Posterior cingulate gyrus (tissue), 11 donors: ENCODE measurements around the gene OR52M1.
A peak's percentile ranks its signal among the peaks of the same experiment; 100 is the strongest.
"Not testable (repeated sequence)": the region's sequence is repeated elsewhere in the genome, so short reads cannot be mapped to it uniquely, and the experiment has no call there.

Source experiments
- DNase-seq, 10 donors: peaks; one replicate each; pipeline versions ENCODE4 v3.0.0 to v3.0.0-alpha.2; 2020 to 2021; ENCODE audit warnings: mixed read lengths in 3 of 10
- intact Hi-C: fragments of 100-400 bp; cut with DNase I; formaldehyde crosslinking; loops from one replicate; pipeline ENCODE4 v1.15.1; 2023

Gene OR52M1

GRCh38 chr11:4544891-4545290 is at the start of gene OR52M1:
Gene OR52M1, plus strand, starts transcription at chr11:4545191. Its CDS starts 0 bp downstream, at chr11:4545191.
- no peak for DNase-seq
- intact Hi-C loops = no loop called here

- DNase-seq = no peak
- intact Hi-C loops = no loop called here
These were observed 49.5 kb upstream of the OR52M1 start for GRCh38 chr11:4495487-4495886.

- no peak for DNase-seq
- intact Hi-C loops = no loop called here
These were observed 49.0 kb upstream of the OR52M1 start for GRCh38 chr11:4495986-4496385.

GRCh38 chr11:4496557-4497248 is 48.3 kb upstream of the OR52M1 start:
- no peak for DNase-seq
- intact Hi-C loops = no loop called here

GRCh38 chr11:4508886-4509285 is 36.1 kb upstream of the OR52M1 start:
- DNase-seq = no peak
- intact Hi-C loops = no loop called here

- no peak for DNase-seq
- intact Hi-C loops = no loop called here
These were observed 33.4 kb upstream of the OR52M1 start for GRCh38 chr11:4511282-4512245.

- intact Hi-C loops = no loop called here
- DNase-seq = no peak
These were observed 30.8 kb upstream of the OR52M1 start for GRCh38 chr11:4514196-4514595.

GRCh38 chr11:4522339-4522738 is 22.7 kb upstream of the OR52M1 start:
- intact Hi-C loops = no loop called here
- DNase-seq = no peak

GRCh38 chr11:4522752-4523151 is 22.2 kb upstream of the OR52M1 start:
- DNase-seq = no peak
- intact Hi-C loops = no loop called here

GRCh38 chr11:4523666-4524065 is 21.3 kb upstream of the OR52M1 start:
- DNase-seq = no peak
- intact Hi-C loops = no loop called here

- intact Hi-C loops = no loop called here
These were observed 17.1 kb upstream of the OR52M1 start for GRCh38 chr11:4527926-4528325.

GRCh38 chr11:4531686-4532085 is 13.3 kb upstream of the OR52M1 start:
- intact Hi-C loops = not testable (repeated sequence)
- peak in 1 of 10 donors; percentile 66 for DNase-seq

More at GRCh38 chr11:4527926-4528325, 17.1 kb upstream of the OR52M1 start:
- DNase-seq = no peak

GRCh38 chr11:4539603-4540219 is 5.3 kb upstream of the OR52M1 start:
- intact Hi-C loops = loop anchor here (2.0 kb wide), 1 partner anchor 353 kb away; no protein-coding TSS in a partner anchor
- peak in 7 of 10 donors; percentile 27 to 85 (median 51) for DNase-seq

GRCh38 chr11:4541071-4541470 is 3.9 kb upstream of the OR52M1 start:
- no peak for DNase-seq
- intact Hi-C loops = no loop called here

- intact Hi-C loops = no loop called here
- no peak for DNase-seq
These were observed 1.4 kb upstream of the OR52M1 start for GRCh38 chr11:4543561-4543960.

GRCh38 chr11:4546878-4547277 is 1.9 kb downstream of the OR52M1 start:
- no peak for DNase-seq
- intact Hi-C loops = no loop called here

GRCh38 chr11:4547416-4547815 is 2.4 kb downstream of the OR52M1 start:
- intact Hi-C loops = no loop called here

GRCh38 chr11:4551346-4551979 is 6.5 kb downstream of the OR52M1 start:
- no peak for DNase-seq
- intact Hi-C loops = no loop called here

More at GRCh38 chr11:4547416-4547815, 2.4 kb downstream of the OR52M1 start:
- no peak for DNase-seq

GRCh38 chr11:4559527-4560440 is 14.8 kb downstream of the OR52M1 start:
- no peak for DNase-seq
- intact Hi-C loops = no loop called here
